GM18858 (cell line): ENCODE results near the gene C3.
"Not testable (repeated sequence)": the region's sequence is repeated elsewhere in the genome, so short reads cannot be mapped to it uniquely, and the experiment has no call there.

Experiments
- ATAC-seq: cut with Tn5 transposase; IDR thresholded peaks from one replicate; pipeline ENCODE4 v1.9.1; 2021; ENCODE audit not compliant: unreplicated experiment

The C3 gene

GRCh38 chr19:6667114-6667627 is 53.3 kb downstream of the C3 start:
- no peak for ATAC-seq

- no peak for ATAC-seq
Measured at GRCh38 chr19:6664916-6665315, 55.5 kb downstream of the C3 start.

- no peak for ATAC-seq
Measured at GRCh38 chr19:6663236-6664201, 56.9 kb downstream of the C3 start.

- ATAC-seq, result no peak
Measured at GRCh38 chr19:6662702-6663101, 57.7 kb downstream of the C3 start.

- not testable (repeated sequence) for ATAC-seq
Measured at GRCh38 chr19:6661509-6662244, 58.8 kb downstream of the C3 start.

GRCh38 chr19:6660930-6661329 is 59.5 kb downstream of the C3 start:
- ATAC-seq, result no peak

- ATAC-seq, result not testable (repeated sequence)
Measured at GRCh38 chr19:6656390-6656789, 64.1 kb downstream of the C3 start.

- ATAC-seq, result no peak
Measured at GRCh38 chr19:6654347-6655310, 65.8 kb downstream of the C3 start.

- ATAC-seq, result no peak
Measured at GRCh38 chr19:6652805-6653094, 67.7 kb downstream of the C3 start.

GRCh38 chr19:6651965-6652804 is 68.3 kb downstream of the C3 start:
- no peak for ATAC-seq

GRCh38 chr19:6649185-6649584 is 71.3 kb downstream of the C3 start:
- no peak for ATAC-seq

GRCh38 chr19:6648141-6648715 is 72.2 kb downstream of the C3 start:
- no peak for ATAC-seq

GRCh38 chr19:6644796-6645195 is 75.7 kb downstream of the C3 start:
- no peak for ATAC-seq

- not testable (repeated sequence) for ATAC-seq
Measured at GRCh38 chr19:6640333-6640732, 80.1 kb downstream of the C3 start.

- ATAC-seq, result no peak
Measured at GRCh38 chr19:6639439-6639838, 81.0 kb downstream of the C3 start.

- not testable (repeated sequence) for ATAC-seq
Measured at GRCh38 chr19:6633456-6633813, 87.0 kb downstream of the C3 start.

GRCh38 chr19:6632747-6633455 is 87.5 kb downstream of the C3 start:
- ATAC-seq, result not testable (repeated sequence)

GRCh38 chr19:6632002-6632621 is 88.3 kb downstream of the C3 start:
- ATAC-seq, result no peak
